HuH-7.5 (cell line): Measurements from ENCODE around the gene CEP128.

Experiments used
- DNase-seq: peaks from one replicate; pipeline ENCODE4 v3.0.0; 2011; ENCODE audit warnings: low spot score

CEP128 gene

GRCh38 chr14:80941241-80942185 is at the start of gene CEP128:
TSS of gene CEP128 (minus strand) at chr14:80941738.
- DNase-seq, result peak; percentile 61

- no peak for DNase-seq
Measured at GRCh38 chr14:80988735-80989429, 47.3 kb upstream of the CEP128 start.

- no peak for DNase-seq
Measured at GRCh38 chr14:80988192-80988591, 46.7 kb upstream of the CEP128 start.

- DNase-seq, result peak; percentile 40
Measured at GRCh38 chr14:80987235-80988032, 45.9 kb upstream of the CEP128 start.

GRCh38 chr14:80982711-80983110 is 41.2 kb upstream of the CEP128 start:
- DNase-seq, result no peak

GRCh38 chr14:80981673-80982072 is 40.1 kb upstream of the CEP128 start:
- no peak for DNase-seq

- DNase-seq, result no peak
Measured at GRCh38 chr14:80981156-80981555, 39.6 kb upstream of the CEP128 start.

GRCh38 chr14:80979951-80980350 is 38.4 kb upstream of the CEP128 start:
- DNase-seq, result no peak

- DNase-seq, result no peak
Measured at GRCh38 chr14:80978403-80978802, 36.9 kb upstream of the CEP128 start.

- DNase-seq, result no peak
Measured at GRCh38 chr14:80977221-80977620, 35.7 kb upstream of the CEP128 start.

- DNase-seq, result no peak
Measured at GRCh38 chr14:80974679-80975078, 33.1 kb upstream of the CEP128 start.

- DNase-seq, result no peak
Measured at GRCh38 chr14:80973931-80974641, 32.5 kb upstream of the CEP128 start.

- no peak for DNase-seq
Measured at GRCh38 chr14:80965037-80965436, 23.5 kb upstream of the CEP128 start.

- DNase-seq, result no peak
Measured at GRCh38 chr14:80959496-80959895, 18.0 kb upstream of the CEP128 start.

- no peak for DNase-seq
Measured at GRCh38 chr14:80958939-80959338, 17.4 kb upstream of the CEP128 start.

GRCh38 chr14:80958226-80958625 is 16.7 kb upstream of the CEP128 start:
- no peak for DNase-seq

GRCh38 chr14:80957613-80958012 is 16.1 kb upstream of the CEP128 start:
- no peak for DNase-seq

GRCh38 chr14:80956922-80957321 is 15.4 kb upstream of the CEP128 start:
- DNase-seq, result no peak

GRCh38 chr14:80956102-80956501 is 14.6 kb upstream of the CEP128 start:
- no peak for DNase-seq

- no peak for DNase-seq
Measured at GRCh38 chr14:80955416-80955941, 13.9 kb upstream of the CEP128 start, which contains the start of gene TSHR. TSS of gene TSHR (plus strand) at chr14:80955621. CDS start at chr14:80955681, 60 bp downstream.

- DNase-seq, result peak; percentile 37
Measured at GRCh38 chr14:80954687-80955299, 13.3 kb upstream of the CEP128 start.
